HL-60/S4 treated with phorbol 12-myristate 13-acetate at 8.2 ng/mL for 4 days and 3 days (cell line): ENCODE measurements around the gene GMCL2.

Source experiments
- in situ Hi-C: fragments of 300-500 bp; cut with MboI; formaldehyde crosslinking; loops from 2 replicates; pipeline ENCODE4 v1.15.0; 2022; ENCODE audit warnings: low sequenced_read_pairs

The GMCL2 gene

GRCh38 chr5:178222292-178222691, 35.1 kb upstream of the GMCL2 start:
- in situ Hi-C loops, result no loop called here

- in situ Hi-C loops, result no loop called here
Measured at GRCh38 chr5:178221853-178222252, 34.7 kb upstream of the GMCL2 start.

GRCh38 chr5:178221282-178221681, 34.1 kb upstream of the GMCL2 start:
- in situ Hi-C loops, result no loop called here

GRCh38 chr5:178218827-178219226, 31.7 kb upstream of the GMCL2 start:
- in situ Hi-C loops, result no loop called here

- in situ Hi-C loops, result no loop called here
Measured at GRCh38 chr5:178218237-178218776, 31.1 kb upstream of the GMCL2 start.

GRCh38 chr5:178216779-178217178, 29.6 kb upstream of the GMCL2 start:
- in situ Hi-C loops, result no loop called here

- in situ Hi-C loops, result no loop called here
Measured at GRCh38 chr5:178216088-178216534, 28.9 kb upstream of the GMCL2 start.

GRCh38 chr5:178215280-178216002, 28.3 kb upstream of the GMCL2 start:
- in situ Hi-C loops, result no loop called here

GRCh38 chr5:178214160-178214803, 27.1 kb upstream of the GMCL2 start:
- in situ Hi-C loops, result no loop called here

- in situ Hi-C loops, result no loop called here
Measured at GRCh38 chr5:178213748-178214151, 26.6 kb upstream of the GMCL2 start.

GRCh38 chr5:178213003-178213461, 25.9 kb upstream of the GMCL2 start:
- in situ Hi-C loops, result no loop called here

GRCh38 chr5:178212241-178213002, 25.3 kb upstream of the GMCL2 start:
- in situ Hi-C loops, result no loop called here

- in situ Hi-C loops, result no loop called here
Measured at GRCh38 chr5:178211095-178212048, 24.2 kb upstream of the GMCL2 start.

- in situ Hi-C loops, result no loop called here
Measured at GRCh38 chr5:178210686-178211085, 23.5 kb upstream of the GMCL2 start.

- in situ Hi-C loops, result no loop called here
Measured at GRCh38 chr5:178210073-178210535, 22.9 kb upstream of the GMCL2 start.

GRCh38 chr5:178209334-178210072, 22.3 kb upstream of the GMCL2 start:
- in situ Hi-C loops, result no loop called here

- in situ Hi-C loops, result no loop called here
Measured at GRCh38 chr5:178208540-178209227, 21.5 kb upstream of the GMCL2 start.

GRCh38 chr5:178207917-178208280, 20.7 kb upstream of the GMCL2 start:
- in situ Hi-C loops, result no loop called here
